CD4-positive, alpha-beta T cell treated with Interleukin-6 at 100 ng/mL for 8 hours (primary cell): ENCODE results near the gene SLC35F1.
"Not testable (repeated sequence)": the region's sequence is repeated elsewhere in the genome, so short reads cannot be mapped to it uniquely, and the experiment has no call there.

Experiments used
- DNase-seq: peaks from one replicate; pipeline ENCODE4 v3.0.0-alpha.2; 2020; ENCODE audit warnings: mixed read lengths, low spot score

The SLC35F1 gene

GRCh38 chr6:117927866-117928265 lies 20.8 kb downstream of the SLC35F1 start:
- DNase-seq: no peak

GRCh38 chr6:117928833-117929232 lies 21.8 kb downstream of the SLC35F1 start:
- DNase-seq: no peak

GRCh38 chr6:117929501-117929900 lies 22.4 kb downstream of the SLC35F1 start:
- no peak for DNase-seq

- no peak for DNase-seq
These were observed 23.6 kb downstream of the SLC35F1 start for GRCh38 chr6:117930645-117931044.

GRCh38 chr6:117932001-117932400 lies 24.9 kb downstream of the SLC35F1 start:
- no peak for DNase-seq

- no peak for DNase-seq
These were observed 25.6 kb downstream of the SLC35F1 start for GRCh38 chr6:117932676-117933075.

- DNase-seq: no peak
These were observed 26.4 kb downstream of the SLC35F1 start for GRCh38 chr6:117933471-117933870.

GRCh38 chr6:117938311-117938995 lies 31.4 kb downstream of the SLC35F1 start:
- DNase-seq: no peak

- DNase-seq: no peak
These were observed 40.2 kb downstream of the SLC35F1 start for GRCh38 chr6:117947234-117947633.

GRCh38 chr6:117951783-117952182 lies 44.7 kb downstream of the SLC35F1 start:
- DNase-seq: no peak

GRCh38 chr6:117955684-117956256 lies 48.7 kb downstream of the SLC35F1 start:
- no peak for DNase-seq

GRCh38 chr6:117956386-117956785 lies 49.3 kb downstream of the SLC35F1 start:
- no peak for DNase-seq

- DNase-seq: no peak
These were observed 51.5 kb downstream of the SLC35F1 start for GRCh38 chr6:117958536-117958935.

- no peak for DNase-seq
These were observed 53.8 kb downstream of the SLC35F1 start for GRCh38 chr6:117960877-117961276.

GRCh38 chr6:117961301-117961700 lies 54.2 kb downstream of the SLC35F1 start:
- no peak for DNase-seq

GRCh38 chr6:117965763-117966162 lies 58.7 kb downstream of the SLC35F1 start:
- not testable (repeated sequence) for DNase-seq

- no peak for DNase-seq
These were observed 64.6 kb downstream of the SLC35F1 start for GRCh38 chr6:117971637-117972036.

GRCh38 chr6:117974914-117975627 lies 68.0 kb downstream of the SLC35F1 start:
- no peak for DNase-seq

GRCh38 chr6:117976030-117976651 lies 69.1 kb downstream of the SLC35F1 start:
- peak; percentile 17 for DNase-seq

- DNase-seq: no peak
These were observed 78.9 kb downstream of the SLC35F1 start for GRCh38 chr6:117985916-117986315.

GRCh38 chr6:117986396-117986795 lies 79.3 kb downstream of the SLC35F1 start:
- DNase-seq: no peak

GRCh38 chr6:117989086-117989485 lies 82.0 kb downstream of the SLC35F1 start:
- DNase-seq: no peak

- no peak for DNase-seq
These were observed 83.1 kb downstream of the SLC35F1 start for GRCh38 chr6:117990151-117990550.
